NT2/D1 (cell line): ENCODE measurements around the gene RPS6KA2.

Experiments
- DNase-seq: peaks from one replicate; pipeline ENCODE4 v3.0.0-alpha.2; 2011; ENCODE audit warnings: low read depth, low spot score
- H3K27me3 ChIP-seq: 2 replicates; pipeline ENCODE4 v1.6.0; 2011; ENCODE audit warnings: mild to moderate bottlenecking; ENCODE audit not compliant: insufficient read length, insufficient read depth
- H3K36me3 ChIP-seq: 2 replicates; pipeline ENCODE4 v1.6.1; 2011; ENCODE audit warnings: mild to moderate bottlenecking, low read length, mixed read lengths; ENCODE audit not compliant: insufficient read depth, insufficient read length
- H3K4me1 ChIP-seq: 2 replicates; pipeline ENCODE4 v1.5.1; 2011; ENCODE audit not compliant: insufficient read depth, insufficient read length
- H3K4me3 ChIP-seq: 2 replicates; pipeline ENCODE4 v1.5.1; 2011; ENCODE audit warnings: low read depth; ENCODE audit not compliant: insufficient read length
- H3K9ac ChIP-seq: 2 replicates; pipeline ENCODE4 v1.6.0; 2011; ENCODE audit warnings: low read depth; ENCODE audit not compliant: insufficient read length
- H3K9me3 ChIP-seq: 2 replicates; pipeline ENCODE4 v1.5.1; 2011; ENCODE audit warnings: mild to moderate bottlenecking, low read length; ENCODE audit not compliant: insufficient read depth
- SUZ12 ChIP-seq: IDR thresholded peaks from 2 replicates; pipeline ENCODE4 v1.6.1; 2011; ENCODE audit not compliant: insufficient read length, insufficient read depth; ENCODE audit errors: extremely low read depth
- YY1 ChIP-seq: IDR thresholded peaks from 2 replicates; pipeline ENCODE4 v1.6.1; 2011; ENCODE audit not compliant: insufficient read length, insufficient read depth
- ZNF274 ChIP-seq: IDR thresholded peaks from 2 replicates; pipeline ENCODE4 v1.6.1; 2011; ENCODE audit warnings: mild to moderate bottlenecking, low read depth, low read length

RPS6KA2 gene

GRCh38 chr6:166436195-166437139 lies 190.6 kb downstream of the RPS6KA2 start:
- H3K4me1 ChIP-seq: peaks cover 2% of the 10 kb centered on the region
- no peaks in the 10 kb centered on the region for H3K9me3 ChIP-seq
- H3K27me3 ChIP-seq: no peaks in the 10 kb centered on the region
- no peak overlapping the region for H3K4me3 ChIP-seq
- TF ChIP-seq SUZ12 (no peak), ZNF274 (no peak), YY1 (no peak)
- H3K9ac ChIP-seq: no peak overlapping the region
- DNase-seq: no peak
- H3K36me3 ChIP-seq: no peaks in the 10 kb centered on the region

- H3K36me3 ChIP-seq: no peaks in the 10 kb centered on the region
- H3K9me3 ChIP-seq: no peaks in the 10 kb centered on the region
- no peak for DNase-seq
- no peak overlapping the region for H3K4me3 ChIP-seq
- no peak for TF ChIP-seq SUZ12
- no peak for TF ChIP-seq YY1
- no peak for TF ChIP-seq ZNF274
- no peaks in the 10 kb centered on the region for H3K27me3 ChIP-seq
- H3K9ac ChIP-seq: no peak overlapping the region
- H3K4me1 ChIP-seq: peaks cover 4% of the 10 kb centered on the region
Measured at GRCh38 chr6:166435574-166435973, 191.5 kb downstream of the RPS6KA2 start.

- Histone ChIP-seq H3K36me3 (no peaks in the 10 kb centered on the region), H3K9me3 (no peaks in the 10 kb centered on the region), H3K4me1 (peaks cover 4% of the 10 kb centered on the region), H3K9ac (no peak overlapping the region), H3K4me3 (no peak overlapping the region), H3K27me3 (no peaks in the 10 kb centered on the region)
- no peak for TF ChIP-seq SUZ12
- no peak for DNase-seq
Measured at GRCh38 chr6:166434336-166434735, 192.7 kb downstream of the RPS6KA2 start.

GRCh38 chr6:166433096-166433495 lies 194.0 kb downstream of the RPS6KA2 start:
- H3K4me1 ChIP-seq: peaks cover 4% of the 10 kb centered on the region
- no peak overlapping the region for H3K4me3 ChIP-seq
- H3K36me3 ChIP-seq: no peaks in the 10 kb centered on the region
- H3K27me3 ChIP-seq: no peaks in the 10 kb centered on the region
- H3K9ac ChIP-seq: no peak overlapping the region
- no peaks in the 10 kb centered on the region for H3K9me3 ChIP-seq
- no peak for TF ChIP-seq YY1
- TF ChIP-seq SUZ12: no peak
- TF ChIP-seq ZNF274: no peak
- DNase-seq: no peak

- TF ChIP-seq YY1: no peak
- TF ChIP-seq SUZ12: no peak
- no peak for TF ChIP-seq ZNF274
- Histone ChIP-seq H3K4me3 (no peak overlapping the region), H3K4me1 (peaks cover 2% of the 10 kb centered on the region), H3K36me3 (no peaks in the 10 kb centered on the region), H3K9ac (no peak overlapping the region), H3K9me3 (no peaks in the 10 kb centered on the region), H3K27me3 (no peaks in the 10 kb centered on the region)
- DNase-seq: no peak
Measured at GRCh38 chr6:166430269-166430668, 196.8 kb downstream of the RPS6KA2 start.

- Histone ChIP-seq H3K9me3 (no peaks in the 10 kb centered on the region), H3K4me1 (no peaks in the 10 kb centered on the region), H3K27me3 (no peaks in the 10 kb centered on the region), H3K4me3 (no peak overlapping the region), H3K36me3 (no peaks in the 10 kb centered on the region), H3K9ac (no peak overlapping the region)
- DNase-seq: no peak
- TF ChIP-seq ZNF274: no peak
- no peak for TF ChIP-seq YY1
- TF ChIP-seq SUZ12: no peak
Measured at GRCh38 chr6:166424431-166424830, 202.6 kb downstream of the RPS6KA2 start.

- H3K36me3 ChIP-seq: no peaks in the 10 kb centered on the region
- H3K4me3 ChIP-seq: no peak overlapping the region
- H3K4me1 ChIP-seq: no peaks in the 10 kb centered on the region
- TF ChIP-seq ZNF274 (no peak), YY1 (no peak), SUZ12 (no peak)
- no peak for DNase-seq
- no peak overlapping the region for H3K9ac ChIP-seq
- H3K9me3 ChIP-seq: no peaks in the 10 kb centered on the region
- no peaks in the 10 kb centered on the region for H3K27me3 ChIP-seq
Measured at GRCh38 chr6:166423781-166424180, 203.3 kb downstream of the RPS6KA2 start.
